Stimulated activated CD8-positive, alpha-beta memory T cell treated with anti-CD3 and anti-CD28 coated beads, Interleukin-12 subunit alpha, Interleukin-12 subunit beta, amount 100 ng/mL, for 4 hours (primary cell): ENCODE data around the gene GRB14.
"Not testable (repeated sequence)": the region's sequence is repeated elsewhere in the genome, so short reads cannot be mapped to it uniquely, and the experiment has no call there.

ENCODE experiments used
- DNase-seq: peaks from one replicate; pipeline ENCODE4 v3.0.0-alpha.2; 2020; ENCODE audit warnings: low read depth

GRB14 gene

DNA sequence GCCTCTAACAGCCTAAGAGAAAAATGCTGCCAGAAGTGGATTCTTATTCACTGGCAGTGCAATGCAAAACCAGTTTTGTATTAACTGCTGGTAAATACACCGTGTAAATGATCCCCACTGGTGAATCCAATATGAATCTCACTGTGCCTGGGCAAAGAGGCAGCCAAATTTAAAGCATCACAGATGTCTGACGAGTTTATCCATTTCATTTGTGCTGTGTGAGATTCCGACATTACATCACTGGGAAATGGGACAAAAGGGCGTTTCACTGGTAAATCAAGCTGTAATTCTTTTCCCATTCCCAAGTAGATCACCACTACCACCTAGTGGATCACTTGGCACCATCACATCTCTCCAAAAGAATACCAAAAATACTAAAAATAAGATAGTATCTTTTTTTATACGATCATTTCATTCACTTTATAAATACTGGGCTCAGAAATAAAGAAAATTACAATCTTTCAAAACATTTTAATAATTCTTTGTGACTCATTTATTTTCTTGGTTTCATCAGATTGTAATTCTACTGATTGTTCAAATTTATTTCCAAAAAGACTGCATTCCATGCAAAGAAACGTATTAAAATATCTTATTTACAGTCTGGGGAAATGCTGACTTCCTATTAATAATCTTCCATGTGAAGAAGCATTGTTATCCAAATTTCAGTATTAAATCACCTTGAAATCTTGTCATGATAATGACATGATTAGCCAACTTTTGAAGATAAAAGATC, 125.6 kb downstream of the GRB14 start:
- no peak for DNase-seq

DNA sequence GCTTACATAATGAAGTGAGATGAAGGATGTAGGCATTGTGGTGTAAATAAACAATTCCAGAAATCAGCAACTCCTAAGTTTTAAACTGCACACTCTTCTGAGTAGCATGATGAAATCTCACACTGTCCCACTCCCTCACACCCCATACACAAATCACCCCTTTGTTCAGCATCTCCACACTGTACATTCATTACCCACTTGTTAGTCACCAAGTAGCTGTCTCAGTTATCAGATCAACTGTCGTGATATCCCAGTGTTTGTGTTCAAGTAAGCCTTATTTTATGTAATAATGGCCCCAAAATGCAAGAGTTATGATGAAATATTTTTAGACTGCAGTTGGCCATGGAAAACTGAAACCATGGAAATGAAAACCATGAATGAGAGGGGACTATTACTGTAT, 135.7 kb downstream of the GRB14 start:
- DNase-seq, result no peak

GRCh38 chr2:164479460-164479859, 141.8 kb downstream of the GRB14 start:
- DNase-seq, result no peak

- DNase-seq, result no peak
Observed at GRCh38 chr2:164478205-164478604, 143.1 kb downstream of the GRB14 start.

DNA sequence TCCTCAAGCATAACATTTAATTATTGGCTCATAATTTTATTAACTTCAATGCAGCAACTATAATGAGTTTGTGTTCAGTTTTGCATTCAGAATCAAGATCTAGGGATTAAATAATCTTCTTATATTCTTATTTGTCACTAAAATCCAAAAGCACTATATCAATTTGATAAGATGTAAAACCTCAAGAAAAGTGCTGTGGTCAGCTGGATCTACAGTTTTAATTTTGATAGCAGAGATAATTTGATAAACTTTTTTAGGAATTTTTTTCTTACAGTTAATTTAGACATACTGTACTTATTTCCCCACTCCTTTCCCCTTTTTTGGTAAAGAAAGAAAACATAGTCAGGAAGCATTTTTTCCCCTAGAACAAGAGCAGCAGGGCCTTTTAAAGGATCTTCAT, 146.4 kb downstream of the GRB14 start:
- DNase-seq, result no peak

DNA sequence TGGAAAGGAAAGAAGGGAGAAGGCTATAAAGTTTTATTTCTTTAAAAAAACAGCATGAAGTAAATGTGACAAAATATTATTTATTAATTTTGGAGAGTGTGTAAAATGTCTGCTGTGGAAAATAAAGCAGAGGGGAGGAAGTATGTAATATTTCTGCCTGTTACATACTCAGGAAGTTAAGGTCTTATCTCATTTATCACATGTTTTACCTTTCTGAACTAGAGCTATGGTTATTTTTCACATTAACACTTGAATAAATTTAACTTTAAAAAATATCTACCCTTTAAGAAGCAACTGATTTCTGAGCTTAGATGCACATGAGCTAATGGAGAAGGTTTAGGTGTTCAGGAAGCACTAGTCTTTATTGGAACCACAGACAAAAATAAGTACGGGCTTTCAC, 148.3 kb downstream of the GRB14 start:
- no peak for DNase-seq

DNA sequence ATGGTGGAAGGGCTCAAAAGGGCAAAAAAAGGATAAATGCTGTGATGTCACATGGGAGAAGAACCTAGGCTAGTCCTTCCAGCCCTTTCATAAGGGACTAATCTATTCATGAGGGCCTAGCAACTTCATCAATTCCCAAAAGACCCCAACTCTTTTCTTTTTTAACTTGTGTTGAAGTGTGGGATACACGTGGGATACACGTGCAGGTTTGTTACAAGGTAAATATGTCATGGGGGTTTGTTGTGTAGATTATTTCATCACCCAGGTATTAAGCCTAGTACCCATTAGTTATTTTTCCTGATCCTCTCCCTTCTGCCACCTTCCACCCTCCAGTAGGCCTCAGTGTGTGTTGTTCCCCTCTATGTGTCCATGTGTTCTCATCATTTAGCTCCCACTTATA, 156.2 kb downstream of the GRB14 start:
- not testable (repeated sequence) for DNase-seq

DNA sequence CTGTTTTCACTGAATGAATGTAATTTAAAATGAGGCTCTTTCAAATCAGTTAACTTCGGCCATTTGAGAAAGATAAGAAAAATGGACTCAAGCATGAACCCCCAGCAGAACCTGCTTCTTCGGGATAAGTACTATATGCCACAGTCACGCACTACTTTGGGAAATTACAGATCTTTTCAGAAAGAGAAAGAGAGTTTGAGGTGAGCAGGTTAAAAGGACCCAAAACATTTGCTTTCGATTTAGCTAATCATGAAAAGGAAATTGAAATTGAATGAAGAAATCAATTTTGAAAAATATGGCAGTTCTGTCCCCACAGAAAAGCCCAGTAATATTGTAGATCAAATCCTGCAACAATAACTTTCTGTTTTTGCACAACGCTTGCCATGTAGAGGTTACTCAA, 156.9 kb downstream of the GRB14 start:
- no peak for DNase-seq

DNA sequence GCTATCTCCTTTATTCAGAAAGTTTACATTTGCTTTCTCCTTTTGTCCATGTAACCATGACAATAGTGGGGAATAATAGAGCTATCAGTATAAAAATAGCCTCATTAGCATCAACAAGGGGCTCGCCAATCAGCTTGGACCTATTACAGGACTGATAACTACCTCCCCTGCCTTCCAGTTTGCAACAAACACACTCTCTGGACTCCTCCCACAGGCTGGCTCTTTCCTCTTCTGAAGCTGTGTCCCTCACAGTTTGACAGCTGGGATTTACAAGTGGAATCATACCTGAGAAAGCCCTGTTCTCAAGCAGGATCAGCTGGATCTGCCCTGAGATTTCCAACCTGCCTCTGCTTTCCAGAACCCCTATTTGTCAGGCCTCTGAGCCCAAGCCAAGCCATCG, 162.5 kb downstream of the GRB14 start:
- no peak for DNase-seq

DNA sequence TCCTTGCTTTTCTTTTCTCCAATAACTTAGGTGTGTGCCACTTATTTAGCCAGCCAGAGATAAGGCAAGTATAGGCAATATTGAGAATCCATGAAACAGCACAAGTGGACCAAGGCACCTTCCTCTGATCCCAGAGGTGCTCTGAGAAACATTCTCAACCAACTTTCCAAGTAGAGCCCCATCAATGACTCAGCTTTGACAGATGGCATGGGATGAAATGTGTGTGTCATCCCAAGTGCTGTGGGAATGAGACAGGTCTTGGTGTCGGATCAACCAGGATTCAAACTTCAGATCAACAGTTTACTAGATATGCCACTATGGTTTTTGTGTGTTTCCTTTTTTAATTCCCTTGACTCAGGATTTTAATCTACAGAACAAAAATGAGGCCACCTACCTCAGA, 164.0 kb downstream of the GRB14 start:
- DNase-seq, result no peak

DNA sequence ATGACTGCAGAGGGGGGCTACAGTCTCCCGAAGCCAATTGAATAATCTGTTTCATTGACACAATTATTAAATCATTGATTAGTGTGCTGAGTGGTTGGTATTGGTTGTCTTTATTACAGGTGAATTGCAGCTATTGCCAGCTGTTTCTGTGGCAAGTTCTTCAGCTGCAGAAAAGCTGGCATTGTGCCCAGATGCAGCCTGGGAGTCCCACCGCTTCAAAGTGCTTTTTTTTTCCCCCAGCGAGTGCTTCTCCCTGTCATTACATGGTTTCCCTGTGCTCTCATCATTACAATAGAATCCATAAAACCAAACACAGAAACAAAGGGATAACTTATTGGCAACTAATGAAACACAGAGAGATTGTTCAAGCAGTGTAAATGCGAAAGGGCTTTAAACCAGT, 164.7 kb downstream of the GRB14 start:
- no peak for DNase-seq

GRCh38 chr2:164453656-164454305, 167.5 kb downstream of the GRB14 start:
- no peak for DNase-seq

GRCh38 chr2:164450278-164450677, 171.0 kb downstream of the GRB14 start:
- no peak for DNase-seq

DNA sequence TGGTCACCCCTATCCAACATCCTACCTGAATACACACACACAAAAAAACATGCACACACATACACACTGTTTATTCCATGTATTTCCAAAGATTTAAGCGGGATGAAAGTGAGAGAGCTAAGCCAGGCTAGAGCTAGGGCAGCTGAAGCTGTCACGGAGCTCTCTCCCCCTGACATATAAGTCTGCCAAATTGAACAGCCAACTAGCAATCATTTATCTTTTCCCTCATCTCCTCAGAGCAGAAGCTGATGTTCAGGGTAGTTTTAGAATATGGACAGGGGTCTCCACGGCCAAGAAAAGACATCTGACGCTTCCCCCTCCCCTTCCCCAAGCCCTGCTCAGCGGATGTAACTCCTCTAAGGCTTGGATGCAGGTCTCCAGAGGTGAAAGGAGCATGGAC, 171.6 kb downstream of the GRB14 start:
- no peak for DNase-seq

DNA sequence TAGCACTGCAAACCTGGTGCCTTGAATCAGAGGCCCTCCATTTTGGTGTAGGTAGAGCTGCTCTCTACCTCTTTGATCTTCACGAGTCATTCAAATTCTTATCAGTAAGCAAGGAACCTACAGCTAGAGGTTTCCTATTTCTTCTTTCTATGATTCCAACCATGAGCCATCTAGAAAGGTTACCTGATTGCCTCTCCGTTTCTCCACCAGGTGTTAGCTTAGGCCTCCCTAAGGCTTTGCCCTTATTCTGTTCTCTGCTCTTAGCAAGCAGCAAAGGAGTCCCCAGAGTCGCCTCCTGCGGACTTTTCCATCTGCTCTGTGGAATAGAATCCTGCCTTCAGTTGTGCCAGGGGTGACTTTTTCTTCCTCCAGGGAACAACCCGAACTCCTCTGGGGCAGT, 173.6 kb downstream of the GRB14 start:
- no peak for DNase-seq
